Measurements from ENCODE around the gene MCUB.

The MCUB gene

DNA sequence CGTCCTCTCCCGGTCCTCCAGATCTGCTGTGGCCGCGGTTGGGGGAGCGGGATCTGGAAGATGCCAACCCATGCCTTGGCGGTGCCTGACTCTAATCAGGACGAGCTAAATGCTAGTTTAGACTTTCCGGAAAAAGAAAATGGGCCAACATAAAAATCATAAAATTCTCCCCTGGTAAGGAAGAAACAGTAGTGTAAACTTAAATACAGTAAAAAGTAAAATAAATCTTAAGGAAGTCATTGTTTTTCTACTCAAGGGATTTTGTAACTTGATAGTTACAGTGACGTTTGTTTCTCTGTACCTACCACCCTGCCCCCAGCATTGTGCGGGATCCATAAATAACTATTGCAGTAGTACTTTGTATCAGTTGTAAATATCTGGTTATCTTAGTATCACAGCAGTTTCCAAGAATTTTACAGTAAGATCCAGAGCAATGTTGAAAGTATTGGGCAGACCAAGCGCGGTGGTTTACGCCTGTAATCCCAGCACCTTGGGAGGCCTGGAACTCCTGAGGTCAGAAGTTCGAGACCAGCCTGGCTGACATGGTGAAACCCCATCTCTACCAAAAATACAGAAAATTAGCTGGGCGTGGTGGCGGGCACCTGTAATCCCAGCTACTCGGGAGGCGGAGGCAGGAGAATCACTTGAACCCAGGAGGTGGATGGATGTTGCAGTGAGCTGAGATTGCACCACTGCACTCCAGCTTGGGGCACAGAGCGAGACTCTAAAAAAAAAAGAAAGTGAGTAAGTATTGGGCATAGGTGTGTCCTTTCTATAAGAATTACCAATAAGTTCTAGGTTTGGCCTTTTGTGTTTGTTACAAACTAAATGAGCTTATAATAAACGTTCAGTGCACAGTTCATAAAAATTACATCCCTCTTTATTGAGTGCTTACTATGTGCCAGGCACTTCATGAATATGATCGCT, 170.8 kb downstream of the MCUB start:
- peak; percentile 14 for DNase-seq

DNA sequence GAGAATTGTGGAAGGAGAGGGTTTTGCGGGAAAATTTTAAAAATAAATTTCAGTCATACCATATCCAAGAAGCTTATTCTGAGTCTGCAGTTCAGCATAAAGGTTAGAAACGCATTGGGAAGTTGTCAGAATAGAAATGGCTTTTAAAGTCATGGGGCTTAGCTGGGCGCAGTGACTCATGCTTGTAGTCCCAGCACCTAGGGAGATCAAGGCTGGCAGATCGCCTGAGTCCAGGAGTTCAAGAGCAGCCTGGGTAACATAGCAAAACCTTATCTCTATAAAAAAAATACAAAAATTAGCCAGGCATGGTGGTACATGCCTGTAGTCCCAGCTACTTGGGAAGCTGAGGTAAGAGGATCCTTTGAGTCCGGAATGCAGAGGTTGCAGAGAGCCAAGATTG, 173.7 kb downstream of the MCUB start:
- DNase-seq, result no peak

DNA sequence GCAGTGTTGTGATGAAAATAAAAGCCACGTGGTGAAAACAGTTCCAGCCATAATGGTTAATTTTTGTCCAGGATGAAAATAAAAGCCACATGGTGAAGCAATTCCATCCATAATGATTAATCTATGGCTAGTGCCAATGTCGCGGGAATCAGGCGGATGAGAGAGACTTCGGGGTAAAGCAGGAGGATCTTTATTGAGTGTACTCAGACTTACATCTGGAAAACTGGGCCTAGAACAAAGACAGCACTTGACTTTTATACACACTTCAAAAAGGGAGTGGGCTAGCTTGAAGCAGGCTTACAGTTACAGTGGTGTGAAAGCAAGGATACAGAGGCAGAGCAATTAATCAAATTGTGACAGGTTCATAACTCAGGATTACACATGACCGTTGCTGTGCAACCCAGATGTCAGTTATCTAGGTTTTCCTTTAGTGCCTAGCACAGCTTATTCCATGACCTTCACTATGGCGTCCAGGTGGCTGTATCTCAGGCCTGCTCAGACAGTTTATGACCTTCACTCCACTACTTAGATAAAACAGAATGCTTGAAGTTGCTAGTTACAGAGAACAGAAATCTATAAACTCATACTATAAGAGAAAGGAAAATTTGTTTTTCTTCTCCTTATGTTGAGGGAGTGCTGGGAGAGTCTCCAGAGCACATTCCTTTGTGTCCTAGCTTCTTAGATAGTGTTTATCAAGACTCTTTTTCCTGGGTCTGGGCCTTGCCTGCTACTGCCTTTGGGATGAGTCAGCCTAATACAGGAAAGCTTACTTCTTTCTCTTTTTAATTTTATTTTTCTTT, 175.7 kb downstream of the MCUB start:
- DNase-seq, result peak; percentile 84
